ENCODE measurements around the gene IGF2R.

The IGF2R gene

DNA sequence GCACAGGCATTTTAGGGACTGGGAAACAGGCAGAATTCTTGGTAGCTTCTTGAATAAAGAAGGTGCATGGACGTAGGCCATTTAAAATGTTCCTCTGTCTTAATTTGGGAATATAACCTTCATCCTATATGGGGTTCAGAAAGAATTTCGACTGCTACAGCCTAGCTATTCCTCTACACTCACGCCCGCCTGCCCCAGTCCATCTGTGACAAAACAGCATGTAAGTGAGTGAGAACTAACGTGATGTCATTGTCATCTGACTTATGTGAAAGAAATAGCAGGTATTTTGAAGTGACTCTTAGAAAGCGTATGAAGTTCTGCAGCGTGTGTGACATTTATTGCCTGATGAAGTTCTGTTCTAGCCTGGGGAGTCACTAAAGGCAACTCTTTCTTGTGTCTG lies 100.6 kb downstream of the IGF2R start:
- DNase-seq (no peak), ATAC-seq (ENCODE audit: insufficient read depth, low read depth) (no peak)
- H3K4me1 ChIP-seq (ENCODE audit: insufficient read depth, low read length): no peaks in the 10 kb centered on the region
- H3K9ac ChIP-seq (ENCODE audit: low read depth, low read length): no peak overlapping the region
- no peak overlapping the region for H3K4me3 ChIP-seq (ENCODE audit: low read depth in 1 of 2, low read length in 2 of 2)
- H3K4me2 ChIP-seq (ENCODE audit: insufficient read depth, low read length): no peak overlapping the region
- peaks cover 59% of the 10 kb centered on the region for H4K20me1 ChIP-seq (ENCODE audit: insufficient read depth, low read length)
- H3K36me3 ChIP-seq (ENCODE audit: insufficient read depth, low read length): peaks cover 91% of the 10 kb centered on the region
- no peak for TF ChIP-seq EZH2 (IDR thresholded peaks at IDR 0.05; ENCODE audit: borderline replicate concordance, low read depth, low read length, severe bottlenecking)
- TF ChIP-seq, protein P1, sequence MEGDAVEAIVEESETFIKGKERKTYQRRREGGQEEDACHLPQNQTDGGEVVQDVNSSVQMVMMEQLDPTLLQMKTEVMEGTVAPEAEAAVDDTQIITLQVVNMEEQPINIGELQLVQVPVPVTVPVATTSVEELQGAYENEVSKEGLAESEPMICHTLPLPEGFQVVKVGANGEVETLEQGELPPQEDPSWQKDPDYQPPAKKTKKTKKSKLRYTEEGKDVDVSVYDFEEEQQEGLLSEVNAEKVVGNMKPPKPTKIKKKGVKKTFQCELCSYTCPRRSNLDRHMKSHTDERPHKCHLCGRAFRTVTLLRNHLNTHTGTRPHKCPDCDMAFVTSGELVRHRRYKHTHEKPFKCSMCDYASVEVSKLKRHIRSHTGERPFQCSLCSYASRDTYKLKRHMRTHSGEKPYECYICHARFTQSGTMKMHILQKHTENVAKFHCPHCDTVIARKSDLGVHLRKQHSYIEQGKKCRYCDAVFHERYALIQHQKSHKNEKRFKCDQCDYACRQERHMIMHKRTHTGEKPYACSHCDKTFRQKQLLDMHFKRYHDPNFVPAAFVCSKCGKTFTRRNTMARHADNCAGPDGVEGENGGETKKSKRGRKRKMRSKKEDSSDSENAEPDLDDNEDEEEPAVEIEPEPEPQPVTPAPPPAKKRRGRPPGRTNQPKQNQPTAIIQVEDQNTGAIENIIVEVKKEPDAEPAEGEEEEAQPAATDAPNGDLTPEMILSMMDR (IDR thresholded peaks at IDR 0.05; ENCODE audit: borderline replicate concordance, extremely low read depth, low read length, poor library complexity, severe bottlenecking): no peak
- no peak overlapping the region for H3K27ac ChIP-seq (ENCODE audit: low read length)
- no peak overlapping the region for H2AFZ ChIP-seq (ENCODE audit: low read depth, low read length)
- H3K79me2 ChIP-seq (ENCODE audit: insufficient read depth, low read length): peaks cover 3% of the 10 kb centered on the region; the same call in 1 of the 2 replicates
- no peaks in the 10 kb centered on the region for H3K9me3 ChIP-seq (ENCODE audit: insufficient read depth, low read length, severe bottlenecking)
- H3K27me3 ChIP-seq (ENCODE audit: insufficient read depth, low read length, poor library complexity): no peaks in the 10 kb centered on the region

DNA sequence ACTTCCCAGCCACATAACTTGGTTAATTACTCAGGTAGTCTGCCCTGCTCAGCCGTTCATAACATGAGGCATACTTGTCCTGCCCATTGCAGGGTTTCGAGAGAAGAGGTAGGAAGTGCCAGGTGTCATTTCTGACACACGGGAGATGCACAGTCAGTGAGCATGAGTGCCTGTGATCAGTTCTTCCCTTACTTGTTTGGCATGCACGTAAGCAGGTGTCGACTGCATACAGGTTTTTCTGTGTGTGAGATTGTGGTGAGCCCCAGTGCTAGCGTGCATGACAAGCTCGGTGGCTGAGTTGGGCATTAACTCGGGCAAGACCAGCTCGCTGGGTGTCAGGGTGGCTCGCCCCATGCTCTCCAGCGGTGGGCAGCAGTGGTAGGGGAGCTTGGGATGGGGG lies 101.5 kb downstream of the IGF2R start:
- Histone ChIP-seq H3K4me3 (ENCODE audit: low read depth in 1 of 2, low read length in 2 of 2) (no peak overlapping the region), H3K36me3 (ENCODE audit: insufficient read depth, low read length) (peaks cover 91% of the 10 kb centered on the region), H2AFZ (ENCODE audit: low read depth, low read length) (no peak overlapping the region), H3K9ac (ENCODE audit: low read depth, low read length) (no peak overlapping the region), H3K9me3 (ENCODE audit: insufficient read depth, low read length, severe bottlenecking) (no peaks in the 10 kb centered on the region), H3K4me1 (ENCODE audit: insufficient read depth, low read length) (no peaks in the 10 kb centered on the region), H3K27me3 (ENCODE audit: insufficient read depth, low read length, poor library complexity) (no peaks in the 10 kb centered on the region), H3K27ac (ENCODE audit: low read length) (no peak overlapping the region), H4K20me1 (ENCODE audit: insufficient read depth, low read length) (peaks cover 57% of the 10 kb centered on the region), H3K4me2 (ENCODE audit: insufficient read depth, low read length) (no peak overlapping the region), H3K79me2 (ENCODE audit: insufficient read depth, low read length) (peaks cover 3% of the 10 kb centered on the region; the same call in 1 of the 2 replicates)
- DNase-seq (no peak), ATAC-seq (ENCODE audit: insufficient read depth, low read depth) (no peak)
- TF ChIP-seq EZH2 (IDR thresholded peaks at IDR 0.05; ENCODE audit: borderline replicate concordance, low read depth, low read length, severe bottlenecking): no peak
- TF ChIP-seq, protein P1 (IDR thresholded peaks at IDR 0.05; ENCODE audit: borderline replicate concordance, extremely low read depth, low read length, poor library complexity, severe bottlenecking): no peak

- Histone ChIP-seq H2AFZ (ENCODE audit: low read depth, low read length) (no peak overlapping the region), H3K79me2 (ENCODE audit: insufficient read depth, low read length) (peaks cover 3% of the 10 kb centered on the region; the same call in 1 of the 2 replicates), H3K9ac (ENCODE audit: low read depth, low read length) (no peak overlapping the region), H3K4me3 (ENCODE audit: low read depth in 1 of 2, low read length in 2 of 2) (no peak overlapping the region), H3K4me2 (ENCODE audit: insufficient read depth, low read length) (no peak overlapping the region), H3K4me1 (ENCODE audit: insufficient read depth, low read length) (no peaks in the 10 kb centered on the region), H4K20me1 (ENCODE audit: insufficient read depth, low read length) (peaks cover 57% of the 10 kb centered on the region), H3K27ac (ENCODE audit: low read length) (no peak overlapping the region), H3K27me3 (ENCODE audit: insufficient read depth, low read length, poor library complexity) (no peaks in the 10 kb centered on the region), H3K9me3 (ENCODE audit: insufficient read depth, low read length, severe bottlenecking) (no peaks in the 10 kb centered on the region), H3K36me3 (ENCODE audit: insufficient read depth, low read length) (peaks cover 94% of the 10 kb centered on the region)
- no peak for ATAC-seq (ENCODE audit: insufficient read depth, low read depth)
- DNase-seq: no peak
- no peak for TF ChIP-seq EZH2 (IDR thresholded peaks at IDR 0.05; ENCODE audit: borderline replicate concordance, low read depth, low read length, severe bottlenecking)
- TF ChIP-seq, protein P1 (IDR thresholded peaks at IDR 0.05; ENCODE audit: borderline replicate concordance, extremely low read depth, low read length, poor library complexity, severe bottlenecking): no peak
These were observed 101.9 kb downstream of the IGF2R start for GRCh38 chr6:160070831-160071230.
